ENCODE measurements around the gene NLGN3.

Gene NLGN3

GRCh38 chrX:71214152-71214551, 69.5 kb downstream of the NLGN3 start:
- no peak for DNase-seq

- no peak for DNase-seq
These were observed 70.1 kb downstream of the NLGN3 start for GRCh38 chrX:71214604-71215337.

GRCh38 chrX:71215338-71215912, 70.8 kb downstream of the NLGN3 start:
- DNase-seq: no peak

GRCh38 chrX:71216485-71216884, 71.8 kb downstream of the NLGN3 start:
- no peak for DNase-seq

GRCh38 chrX:71217298-71217697, 72.7 kb downstream of the NLGN3 start:
- no peak for DNase-seq

Data from hypothalamus (tissue), 51 donors.